HG02763 (cell line): ENCODE measurements around the gene WDR59.
"Not testable (repeated sequence)": the region's sequence is repeated elsewhere in the genome, so short reads cannot be mapped to it uniquely, and the experiment has no call there.

Source experiments
- ATAC-seq: cut with Tn5 transposase; IDR thresholded peaks from one replicate; pipeline ENCODE4 v1.9.1; 2021; ENCODE audit warnings: mild to moderate bottlenecking, moderate library complexity; ENCODE audit not compliant: unreplicated experiment

Gene WDR59

GRCh38 chr16:74921051-74921450, 63.9 kb downstream of the WDR59 start:
- no peak for ATAC-seq

- no peak for ATAC-seq
Observed at GRCh38 chr16:74909665-74910064, 75.3 kb downstream of the WDR59 start.

GRCh38 chr16:74908759-74909158, 76.2 kb downstream of the WDR59 start:
- not testable (repeated sequence) for ATAC-seq

- no peak for ATAC-seq
Observed at GRCh38 chr16:74903901-74904678, 80.8 kb downstream of the WDR59 start.

GRCh38 chr16:74903120-74903519, 81.8 kb downstream of the WDR59 start:
- ATAC-seq: no peak

- ATAC-seq: no peak
Observed at GRCh38 chr16:74902161-74902560, 82.8 kb downstream of the WDR59 start.

GRCh38 chr16:74901606-74902005, 83.3 kb downstream of the WDR59 start:
- ATAC-seq: no peak

- no peak for ATAC-seq
Observed at GRCh38 chr16:74899816-74900215, 85.1 kb downstream of the WDR59 start.

- ATAC-seq: no peak
Observed at GRCh38 chr16:74898659-74899058, 86.3 kb downstream of the WDR59 start.

- no peak for ATAC-seq
Observed at GRCh38 chr16:74896389-74897370, 88.2 kb downstream of the WDR59 start.

- no peak for ATAC-seq
Observed at GRCh38 chr16:74893541-74893940, 91.4 kb downstream of the WDR59 start.

- ATAC-seq: peak; percentile 81
Observed at GRCh38 chr16:74892574-74893461, 92.1 kb downstream of the WDR59 start.

GRCh38 chr16:74888888-74889287, 96.0 kb downstream of the WDR59 start:
- no peak for ATAC-seq

- ATAC-seq: no peak
Observed at GRCh38 chr16:74888232-74888862, 96.6 kb downstream of the WDR59 start.

- no peak for ATAC-seq
Observed at GRCh38 chr16:74887084-74887483, 97.8 kb downstream of the WDR59 start.

GRCh38 chr16:74877706-74878105, 107.2 kb downstream of the WDR59 start:
- ATAC-seq: no peak

GRCh38 chr16:74874912-74875546, 109.9 kb downstream of the WDR59 start:
- no peak for ATAC-seq

GRCh38 chr16:74874123-74874522, 110.8 kb downstream of the WDR59 start:
- no peak for ATAC-seq

- no peak for ATAC-seq
Observed at GRCh38 chr16:74872302-74872701, 112.6 kb downstream of the WDR59 start.

GRCh38 chr16:74871608-74872007, 113.3 kb downstream of the WDR59 start:
- ATAC-seq: no peak
